HG03135 (cell line): ENCODE results near the gene PNPLA3.
"Not testable (repeated sequence)": the region's sequence is repeated elsewhere in the genome, so short reads cannot be mapped to it uniquely, and the experiment has no call there.

Experiments
- ATAC-seq: cut with Tn5 transposase; IDR thresholded peaks from one replicate; pipeline ENCODE4 v1.9.1; 2021; ENCODE audit warnings: mild to moderate bottlenecking, moderate library complexity; ENCODE audit not compliant: unreplicated experiment

Gene PNPLA3

GRCh38 chr22:43889201-43889859 lies 34.3 kb upstream of the PNPLA3 start:
- no peak for ATAC-seq

- ATAC-seq: no peak
These were observed 33.7 kb upstream of the PNPLA3 start for GRCh38 chr22:43889860-43890253.

GRCh38 chr22:43890901-43891331 lies 32.7 kb upstream of the PNPLA3 start:
- ATAC-seq: no peak

- ATAC-seq: no peak
These were observed 32.0 kb upstream of the PNPLA3 start, which contains the start of gene PNPLA5 for GRCh38 chr22:43891360-43892182. TSS of gene PNPLA5 (minus strand) at chr22:43892013. CDS start at chr22:43891880, 133 bp downstream.

- ATAC-seq: no peak
These were observed 31.3 kb upstream of the PNPLA3 start for GRCh38 chr22:43892183-43892894.

GRCh38 chr22:43893266-43893665 lies 30.3 kb upstream of the PNPLA3 start:
- no peak for ATAC-seq

- no peak for ATAC-seq
These were observed 29.5 kb upstream of the PNPLA3 start for GRCh38 chr22:43894122-43894521.

- no peak for ATAC-seq
These were observed 27.5 kb upstream of the PNPLA3 start for GRCh38 chr22:43895986-43896645.

- ATAC-seq: no peak
These were observed 25.8 kb upstream of the PNPLA3 start for GRCh38 chr22:43897751-43898261.

- no peak for ATAC-seq
These were observed 23.4 kb upstream of the PNPLA3 start for GRCh38 chr22:43900206-43900605.

- no peak for ATAC-seq
These were observed 21.5 kb upstream of the PNPLA3 start for GRCh38 chr22:43901976-43902643.

GRCh38 chr22:43903033-43903432 lies 20.6 kb upstream of the PNPLA3 start:
- ATAC-seq: not testable (repeated sequence)

- not testable (repeated sequence) for ATAC-seq
These were observed 19.2 kb upstream of the PNPLA3 start for GRCh38 chr22:43904412-43904811.

GRCh38 chr22:43905681-43906080 lies 17.9 kb upstream of the PNPLA3 start:
- no peak for ATAC-seq

GRCh38 chr22:43909708-43910107 lies 13.9 kb upstream of the PNPLA3 start:
- no peak for ATAC-seq

- ATAC-seq: no peak
These were observed 13.4 kb upstream of the PNPLA3 start for GRCh38 chr22:43910178-43910695.

- ATAC-seq: no peak
These were observed 12.3 kb upstream of the PNPLA3 start for GRCh38 chr22:43911351-43911750.

- ATAC-seq: no peak
These were observed 6.1 kb upstream of the PNPLA3 start for GRCh38 chr22:43917521-43917920.

- ATAC-seq: no peak
These were observed 4.3 kb upstream of the PNPLA3 start for GRCh38 chr22:43919106-43919973.
